Ovary (tissue), 9 donors: Measurements from ENCODE around the gene UTP20. TPM values are rescaled to one million over a fixed set of nuclear protein-coding genes. Genes with fewer than 3 reads are reported as not detected.
"Not testable (repeated sequence)": the region's sequence is repeated elsewhere in the genome, so short reads cannot be mapped to it uniquely, and the experiment has no call there.

Experiments
- DNase-seq, 5 donors: peaks; one replicate each; pipeline ENCODE4 v3.0.0-alpha.2; 2019 to 2020
- H3K27ac ChIP-seq, 2 donors: fragments of 200-600 bp; one replicate each; pipeline versions ENCODE4 v1.5.1 to v1.8.0; 2019 to 2022
- H3K27me3 ChIP-seq: fragments of 200-600 bp; one replicate; pipeline ENCODE4 v1.8.0; 2022
- H3K36me3 ChIP-seq: fragments of 200-600 bp; sonication (generic); one replicate; pipeline ENCODE4 v1.5.1; 2019
- H3K4me1 ChIP-seq: one replicate; pipeline ENCODE4 v1.8.1; 2013; ENCODE audit warnings: mild to moderate bottlenecking, moderate library complexity; ENCODE audit not compliant: insufficient read depth
- H3K4me3 ChIP-seq: fragments of 200-600 bp; sonication (generic); one replicate; pipeline ENCODE4 v1.5.1; 2017
- H3K9me3 ChIP-seq, 2 donors: fragments of 200-600 bp in 1 of 2; sonication (generic) in 1 of 2; one replicate each; pipeline versions ENCODE4 v1.5.1 to v1.8.1; 2013 to 2019; ENCODE audit warnings: mild to moderate bottlenecking in 1 of 2, moderate library complexity in 1 of 2
- EP300 ChIP-seq: sonication (generic); formaldehyde crosslinking; IDR thresholded peaks from one replicate; pipeline ENCODE4 v1.6.1; 2017; ENCODE audit warnings: antibody characterized with exemption
- POLR2A ChIP-seq: fragments of 450-650 bp; IDR thresholded peaks from one replicate; pipeline ENCODE4 v1.6.1; 2017; ENCODE audit warnings: antibody characterized with exemption, mild to moderate bottlenecking, moderate library complexity
- WGBS, 3 donors: extraction: QIAGEN DNeasy Blood & Tissue Kit in 1 of 3; methylation state at CpG; one replicate each; pipeline versions ENCODE4 v1.1.5 to v1.1.7; 2013 to 2017; 5-methylcytosine and 5-hydroxymethylcytosine counted together
- intact Hi-C, 4 donors: fragments of 100-400 bp; cut with DNase I; formaldehyde crosslinking; loops; one replicate each; pipeline versions ENCODE4 v1.11.0 to v1.15.1; 2022 to 2023
- polyA plus RNA-seq, 2 donors: library from polyadenylated mRNA; stranded (reverse); fragments of 200-250 nt in 1 of 2; fragments of 350-450 nt in 1 of 2; fragmentation: Illumina TruSeq in 1 of 2; extraction: RNeasy Lipid Tissue Mini Kit (QIAGEN cat#74804) in 1 of 2; gene quantifications; one replicate each; pipeline ENCODE4 v1.2.3, GENCODE V29; 2013 to 2014
- total RNA-seq, 7 donors: library from RNA; depleted of rRNA in 2 of 7; stranded (reverse); fragments of >200 nt in 2 of 7; fragmentation: NEBNext Ultra II Directional in 3 of 7; extraction: Animal tissue kit (Norgen Biotek cat#: 25700) in 3 of 7; gene quantifications; one replicate each; pipeline versions ENCODE4 v1.1.0 to v1.2.4, GENCODE V29; 2016 to 2023
- TF ChIP-seq, protein P1 (sequence below), 3 donors: fragments of 450-650 bp in 2 of 3; fragments of 200-600 bp in 1 of 3; IDR thresholded peaks; one replicate each; pipeline versions ENCODE4 v1.5.1 to v1.8.0; 2016 to 2022; ENCODE audit warnings: antibody characterized with exemption in 3 of 3, mild to moderate bottlenecking in 1 of 3
- donor health status: DM: no; HTN: no; CAD: no; lungs with moderate emphysema.
- donor health status: DM: no; HTN: no; CAD: no.
- donor health status: Bipolar disorder and iron deficiency.
- donor health status: DM: yes; HTN: yes; CAD: no.
- donor health status: DM: no; HTN: no; CAD: no.
- donor health status: DM: yes; HTN: yes; CAD: no.

UTP20 gene
- total and polyA plus RNA-seq, 9 donors: 3.4 to 27.7 (median 14.9) TPM

GRCh38 chr12:101414533-101415119 is 134.7 kb downstream of the UTP20 start:
- Histone ChIP-seq H3K9me3 (no peaks in the 10 kb centered on the region), H3K27ac (no peak overlapping the region), H3K36me3 (no peaks in the 10 kb centered on the region), H3K4me1 (no peaks in the 10 kb centered on the region), H3K27me3 (no peaks in the 10 kb centered on the region), H3K4me3 (no peak overlapping the region)
- intact Hi-C loops: loop anchor here in 1 of 4 donors (5.0 to 10.0 kb wide), 2 partner anchors 340 to 428 kb away; no protein-coding TSS in a partner anchor
- DNase-seq: peak in 1 of 5 donors; percentile 23
- TF ChIP-seq, protein P1, sequence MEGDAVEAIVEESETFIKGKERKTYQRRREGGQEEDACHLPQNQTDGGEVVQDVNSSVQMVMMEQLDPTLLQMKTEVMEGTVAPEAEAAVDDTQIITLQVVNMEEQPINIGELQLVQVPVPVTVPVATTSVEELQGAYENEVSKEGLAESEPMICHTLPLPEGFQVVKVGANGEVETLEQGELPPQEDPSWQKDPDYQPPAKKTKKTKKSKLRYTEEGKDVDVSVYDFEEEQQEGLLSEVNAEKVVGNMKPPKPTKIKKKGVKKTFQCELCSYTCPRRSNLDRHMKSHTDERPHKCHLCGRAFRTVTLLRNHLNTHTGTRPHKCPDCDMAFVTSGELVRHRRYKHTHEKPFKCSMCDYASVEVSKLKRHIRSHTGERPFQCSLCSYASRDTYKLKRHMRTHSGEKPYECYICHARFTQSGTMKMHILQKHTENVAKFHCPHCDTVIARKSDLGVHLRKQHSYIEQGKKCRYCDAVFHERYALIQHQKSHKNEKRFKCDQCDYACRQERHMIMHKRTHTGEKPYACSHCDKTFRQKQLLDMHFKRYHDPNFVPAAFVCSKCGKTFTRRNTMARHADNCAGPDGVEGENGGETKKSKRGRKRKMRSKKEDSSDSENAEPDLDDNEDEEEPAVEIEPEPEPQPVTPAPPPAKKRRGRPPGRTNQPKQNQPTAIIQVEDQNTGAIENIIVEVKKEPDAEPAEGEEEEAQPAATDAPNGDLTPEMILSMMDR (IDR thresholded peaks at IDR 0.05): peak in 2 of 3 donors; percentile 35 to 46
- TF ChIP-seq POLR2A: no peak
- WGBS, 3 donors: 0 to 2% (median 1%) methylated on average over 2 of the region's 2 CpGs

- Histone ChIP-seq H3K9me3 (no peaks in the 10 kb centered on the region), H3K4me3 (no peak overlapping the region), H3K27ac (no peak overlapping the region), H3K36me3 (no peaks in the 10 kb centered on the region), H3K4me1 (no peaks in the 10 kb centered on the region), H3K27me3 (no peaks in the 10 kb centered on the region)
- no peak for DNase-seq
- WGBS, 3 donors: 90 to 93% (median 91%) methylated on average over 1 of the region's 1 CpG
- TF ChIP-seq EP300 (no peak), POLR2A (no peak)
- TF ChIP-seq, protein P1 (IDR thresholded peaks at IDR 0.05): no peak
- intact Hi-C loops: loop anchor here in 1 of 4 donors (5.0 to 10.0 kb wide), 2 partner anchors 340 to 427 kb away; no protein-coding TSS in a partner anchor
Observed at GRCh38 chr12:101415228-101415627, 135.3 kb downstream of the UTP20 start.

GRCh38 chr12:101422066-101422465 is 142.2 kb downstream of the UTP20 start:
- H3K27ac ChIP-seq, H3K27me3 ChIP-seq, H3K36me3 ChIP-seq, H3K9me3 ChIP-seq, DNase-seq, H3K4me3 ChIP-seq, intact Hi-C loops, H3K4me1 ChIP-seq: not testable (repeated sequence)
- 90 to 96% (median 93%) methylated on average over 4 of the region's 4 CpGs for whole genome bisulfite sequencing, 3 donors

- Histone ChIP-seq H3K4me3 (no peak overlapping the region), H3K9me3 (no peaks in the 10 kb centered on the region), H3K27ac (no peak overlapping the region), H3K36me3 (no peaks in the 10 kb centered on the region), H3K4me1 (no peaks in the 10 kb centered on the region), H3K27me3 (no peaks in the 10 kb centered on the region)
- intact Hi-C loops: no loop called here
- no peak for DNase-seq
- 65 to 90% (median 89%) methylated on average over 2 of the region's 2 CpGs for WGBS, 3 donors
- TF ChIP-seq, protein P1 (IDR thresholded peaks at IDR 0.05): no peak
- TF ChIP-seq EP300 (no peak), POLR2A (no peak)
Observed at GRCh38 chr12:101424620-101425019, 144.7 kb downstream of the UTP20 start.

DNA sequence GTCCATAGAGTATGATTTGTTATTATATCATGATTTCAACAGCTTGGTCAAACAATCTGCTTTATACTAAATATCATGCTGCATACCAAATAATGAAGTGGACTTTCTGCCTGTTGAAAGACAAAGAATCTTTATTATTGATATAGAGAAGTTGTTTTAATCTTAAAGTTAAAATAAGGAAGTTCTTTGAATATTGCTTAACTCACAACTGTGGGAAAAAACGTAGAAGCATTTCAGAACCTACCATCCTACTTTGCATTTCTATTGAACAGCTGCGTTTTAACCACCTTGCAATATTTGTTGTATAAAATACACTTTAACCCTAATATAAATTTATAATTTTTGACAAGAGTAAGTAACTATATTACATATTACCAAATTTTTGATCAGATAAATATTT is 150.6 kb downstream of the UTP20 start:
- H3K36me3 ChIP-seq: no peaks in the 10 kb centered on the region
- intact Hi-C loops: no loop called here
- H3K27me3 ChIP-seq: no peaks in the 10 kb centered on the region
- no peak overlapping the region for H3K27ac ChIP-seq
- 42 to 64% (median 51%) methylated on average over 2 of the region's 2 CpGs for WGBS, 3 donors
- no peaks in the 10 kb centered on the region for H3K9me3 ChIP-seq
- no peaks in the 10 kb centered on the region for H3K4me1 ChIP-seq
- no peak for DNase-seq
- H3K4me3 ChIP-seq: no peak overlapping the region
- TF ChIP-seq, protein P1 (IDR thresholded peaks at IDR 0.05): no peak
- TF ChIP-seq EP300 (no peak), POLR2A (no peak)
